ENCODE data around the gene PAFAH1B2.

The PAFAH1B2 gene

DNA sequence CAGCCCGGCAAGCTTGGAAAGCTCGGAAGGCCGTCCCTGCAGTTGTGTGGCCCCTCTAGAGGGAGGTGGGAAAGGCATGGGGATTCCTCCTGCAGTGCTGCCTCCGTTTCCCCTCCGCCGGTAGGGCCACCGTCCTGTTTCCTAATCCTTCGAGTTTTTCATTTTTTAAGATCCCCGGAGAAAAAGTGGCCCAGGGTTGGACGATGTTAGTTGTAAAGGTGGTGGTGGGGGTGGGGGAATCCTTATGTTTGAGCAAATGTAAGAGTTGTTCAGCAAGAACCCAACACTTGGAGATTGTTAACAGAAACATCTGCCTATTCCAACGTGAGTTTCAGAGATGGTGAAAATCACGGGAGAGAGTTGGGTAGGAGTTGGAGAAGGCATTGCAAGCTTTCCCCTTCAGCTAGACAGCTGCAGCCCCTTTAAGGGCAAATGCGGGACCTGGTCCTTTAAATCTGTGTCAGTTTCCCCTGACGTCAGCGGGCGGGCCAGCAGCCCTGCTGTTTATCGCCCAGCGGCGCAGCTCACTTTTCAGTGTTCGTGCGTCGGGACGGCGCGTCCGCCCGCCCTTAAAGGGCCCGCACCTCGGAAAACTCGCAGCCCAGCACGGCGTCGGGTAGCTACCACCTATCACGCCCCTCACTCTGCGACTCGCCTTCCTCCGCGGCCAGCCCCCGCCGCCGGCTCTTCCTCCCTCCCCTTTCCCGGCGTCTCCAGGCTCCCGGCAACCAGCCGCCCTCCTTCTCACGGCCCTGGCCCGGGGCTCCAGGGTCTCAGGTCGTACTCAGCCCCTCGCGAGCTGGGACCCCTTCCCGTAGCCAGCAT, 34.3 kb downstream of the PAFAH1B2 start, which contains the start of gene SIDT2:
SIDT2 (plus strand) TSS at position 534 of the 825 bp plus-strand sequence. CDS start 521 bp downstream, outside the sequence.
- in situ Hi-C loops (cut with MboI; ENCODE audit: low pct_unique_long_range_greater_than_20kb, low sequenced_read_pairs, unreplicated experiment), result no loop called here
- TF ChIP-seq, protein P1, sequence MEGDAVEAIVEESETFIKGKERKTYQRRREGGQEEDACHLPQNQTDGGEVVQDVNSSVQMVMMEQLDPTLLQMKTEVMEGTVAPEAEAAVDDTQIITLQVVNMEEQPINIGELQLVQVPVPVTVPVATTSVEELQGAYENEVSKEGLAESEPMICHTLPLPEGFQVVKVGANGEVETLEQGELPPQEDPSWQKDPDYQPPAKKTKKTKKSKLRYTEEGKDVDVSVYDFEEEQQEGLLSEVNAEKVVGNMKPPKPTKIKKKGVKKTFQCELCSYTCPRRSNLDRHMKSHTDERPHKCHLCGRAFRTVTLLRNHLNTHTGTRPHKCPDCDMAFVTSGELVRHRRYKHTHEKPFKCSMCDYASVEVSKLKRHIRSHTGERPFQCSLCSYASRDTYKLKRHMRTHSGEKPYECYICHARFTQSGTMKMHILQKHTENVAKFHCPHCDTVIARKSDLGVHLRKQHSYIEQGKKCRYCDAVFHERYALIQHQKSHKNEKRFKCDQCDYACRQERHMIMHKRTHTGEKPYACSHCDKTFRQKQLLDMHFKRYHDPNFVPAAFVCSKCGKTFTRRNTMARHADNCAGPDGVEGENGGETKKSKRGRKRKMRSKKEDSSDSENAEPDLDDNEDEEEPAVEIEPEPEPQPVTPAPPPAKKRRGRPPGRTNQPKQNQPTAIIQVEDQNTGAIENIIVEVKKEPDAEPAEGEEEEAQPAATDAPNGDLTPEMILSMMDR (IDR thresholded peaks at IDR 0.05; ENCODE audit: extremely low read depth, insufficient read depth, missing control alignments), result no peak
- DNase-seq (ENCODE audit: low spot score), result peak; percentile 93

DNA sequence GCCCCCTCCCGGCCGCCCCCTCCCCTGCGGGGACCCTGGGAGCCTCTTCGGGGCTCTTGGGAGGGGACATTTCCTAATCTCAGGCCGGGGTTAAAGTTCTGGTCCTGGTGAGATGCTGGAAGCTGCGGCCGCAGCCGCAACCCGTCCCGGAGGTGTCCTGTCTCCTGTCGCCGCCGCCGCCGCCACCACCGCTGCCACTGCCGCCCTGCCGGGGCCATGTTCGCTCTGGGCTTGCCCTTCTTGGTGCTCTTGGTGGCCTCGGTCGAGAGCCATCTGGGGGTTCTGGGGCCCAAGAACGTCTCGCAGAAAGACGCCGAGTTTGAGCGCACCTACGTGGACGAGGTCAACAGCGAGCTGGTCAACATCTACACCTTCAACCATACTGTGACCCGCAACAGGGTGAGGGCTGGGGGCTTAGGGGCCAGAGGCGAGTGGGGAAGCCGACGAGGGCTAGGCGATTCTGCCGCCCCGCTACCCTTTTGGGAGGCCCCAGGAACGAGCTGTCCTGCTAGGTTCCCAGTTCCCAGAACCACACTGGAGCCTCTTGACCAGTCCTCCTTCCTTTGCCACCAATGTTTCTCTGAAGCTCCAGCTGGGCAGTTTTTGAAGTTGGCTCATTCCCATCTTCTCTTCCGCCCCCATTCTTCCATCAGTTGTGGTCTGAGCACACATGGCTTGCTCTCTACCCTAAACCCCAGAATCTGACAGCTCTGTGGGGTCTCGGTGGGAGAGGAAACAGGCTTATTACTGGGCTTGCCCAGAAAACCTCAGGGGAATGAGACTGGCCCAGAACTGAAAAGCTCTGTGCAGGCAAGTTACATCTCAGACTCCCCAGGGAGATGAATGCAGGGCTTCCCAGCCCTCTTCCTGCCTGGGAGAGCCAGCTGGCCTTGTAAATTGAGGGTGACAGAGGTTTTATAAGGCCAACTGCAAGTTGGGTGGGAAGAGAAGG, 35.2 kb downstream of the PAFAH1B2 start:
- in situ Hi-C loops (cut with MboI; ENCODE audit: low pct_unique_long_range_greater_than_20kb, low sequenced_read_pairs, unreplicated experiment), result no loop called here
- TF ChIP-seq, protein P1 (IDR thresholded peaks at IDR 0.05; ENCODE audit: extremely low read depth, insufficient read depth, missing control alignments), result peak; percentile 3
- peak; percentile 62 for DNase-seq (ENCODE audit: low spot score)

DNA sequence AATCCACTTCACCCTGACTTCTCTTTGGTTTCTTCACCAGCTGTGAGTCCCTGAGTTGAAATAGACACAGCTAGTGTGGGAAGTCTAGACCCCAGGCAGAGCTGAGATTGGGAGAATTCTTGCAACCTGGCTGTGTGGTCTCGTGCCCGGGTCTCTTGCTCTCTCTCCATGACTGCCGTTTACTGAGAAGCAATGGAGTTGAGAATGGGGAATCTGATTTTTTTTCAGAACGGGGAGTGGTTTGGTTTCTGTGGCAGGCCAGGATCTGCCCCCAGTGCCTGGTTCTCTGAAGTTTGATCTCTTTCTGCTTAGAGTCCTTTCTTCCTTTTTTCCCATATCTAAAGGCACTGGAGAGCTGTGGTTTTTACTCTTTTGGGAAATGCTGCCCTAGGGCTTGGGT, 35.9 kb downstream of the PAFAH1B2 start:
- peak; percentile 43 for DNase-seq (ENCODE audit: low spot score)
- in situ Hi-C loops (cut with MboI; ENCODE audit: low pct_unique_long_range_greater_than_20kb, low sequenced_read_pairs, unreplicated experiment), result no loop called here
- TF ChIP-seq, protein P1 (IDR thresholded peaks at IDR 0.05; ENCODE audit: extremely low read depth, insufficient read depth, missing control alignments), result no peak

DNA sequence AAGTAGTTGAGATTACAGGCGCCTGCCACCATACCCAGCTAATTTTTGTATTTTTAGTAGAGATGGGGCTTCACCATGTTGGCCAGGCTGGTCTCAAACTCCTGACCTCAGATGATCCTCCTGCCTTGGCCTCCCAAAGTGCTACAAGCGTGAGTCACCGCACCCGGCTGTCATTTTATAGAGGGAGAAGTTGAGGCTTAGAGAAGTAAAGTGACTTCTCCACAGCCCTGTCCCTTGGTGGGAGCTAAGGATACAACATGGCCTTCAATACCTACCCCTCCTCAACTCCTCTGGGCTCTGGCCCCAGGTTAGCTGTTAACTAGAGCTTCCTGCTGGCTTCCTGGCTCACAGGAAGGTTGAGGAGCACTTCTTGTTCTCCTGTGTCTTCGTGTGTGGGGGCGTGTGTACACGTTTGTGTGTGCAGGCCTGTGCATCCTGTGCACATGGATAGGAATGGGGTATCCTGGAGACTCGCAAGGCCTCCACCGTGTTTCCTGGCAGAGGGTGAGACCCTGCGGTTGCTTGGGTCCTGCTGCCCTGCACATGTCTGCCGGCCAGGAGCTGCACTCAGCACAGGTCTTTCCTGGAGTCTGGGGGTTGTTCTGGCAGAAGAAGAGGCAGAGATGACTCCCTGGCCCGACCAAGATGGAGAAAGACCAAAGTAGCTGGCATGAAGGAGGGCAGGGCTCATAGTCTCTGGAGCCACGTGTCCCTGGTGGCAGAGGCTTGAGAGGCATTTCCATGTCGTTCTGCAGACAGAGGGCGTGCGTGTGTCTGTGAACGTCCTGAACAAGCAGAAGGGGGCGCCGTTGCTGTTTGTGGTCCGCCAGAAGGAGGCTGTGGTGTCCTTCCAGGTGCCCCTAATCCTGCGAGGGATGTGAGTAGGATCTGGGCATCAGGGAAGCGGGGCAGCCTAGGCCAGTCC, 36.8 kb downstream of the PAFAH1B2 start:
- TF ChIP-seq, protein P1 (IDR thresholded peaks at IDR 0.05; ENCODE audit: extremely low read depth, insufficient read depth, missing control alignments), result peak; percentile 99
- DNase-seq (ENCODE audit: low spot score), result peak; percentile 84
- in situ Hi-C loops (cut with MboI; ENCODE audit: low pct_unique_long_range_greater_than_20kb, low sequenced_read_pairs, unreplicated experiment), result no loop called here

DNA sequence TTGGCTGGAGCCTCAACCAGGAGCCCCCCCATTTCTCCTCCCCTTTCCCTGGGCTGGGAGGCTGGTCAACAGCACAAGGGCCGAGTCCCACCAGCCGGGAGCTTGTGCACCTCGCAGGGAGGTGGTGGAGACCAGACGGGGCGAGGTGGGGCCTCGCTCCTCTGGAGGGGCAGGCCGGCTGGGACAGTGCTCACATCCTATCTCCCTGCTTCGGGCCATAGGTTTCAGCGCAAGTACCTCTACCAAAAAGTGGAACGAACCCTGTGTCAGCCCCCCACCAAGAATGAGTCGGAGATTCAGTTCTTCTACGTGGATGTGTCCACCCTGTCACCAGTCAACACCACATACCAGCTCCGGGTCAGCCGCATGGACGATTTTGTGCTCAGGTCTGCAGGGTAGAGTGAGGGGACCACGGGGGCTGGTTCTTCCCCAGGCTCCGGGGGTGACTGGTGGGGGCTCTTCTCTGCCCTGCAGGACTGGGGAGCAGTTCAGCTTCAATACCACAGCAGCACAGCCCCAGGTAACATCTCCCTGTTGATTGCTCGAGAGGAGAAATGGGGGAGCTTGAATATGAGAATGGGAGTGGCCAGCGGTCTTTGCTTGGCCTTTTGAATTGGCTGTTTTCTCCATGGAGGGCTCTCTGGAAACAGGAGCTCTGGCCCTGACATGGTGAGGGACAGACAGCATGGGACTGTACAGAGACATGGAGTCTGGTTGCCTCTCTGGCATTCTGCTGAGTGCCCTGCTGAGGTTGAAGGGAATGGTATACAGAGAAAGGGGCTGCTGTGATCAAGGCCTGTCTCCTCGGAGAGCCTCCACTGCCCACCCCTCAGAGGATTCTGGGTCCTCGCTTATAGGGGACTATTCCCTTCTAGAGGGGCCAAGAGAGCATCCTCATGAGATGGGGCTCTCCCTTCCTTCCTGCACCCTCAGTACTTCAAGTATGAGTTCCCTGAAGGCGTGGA, 37.8 kb downstream of the PAFAH1B2 start:
- in situ Hi-C loops (cut with MboI; ENCODE audit: low pct_unique_long_range_greater_than_20kb, low sequenced_read_pairs, unreplicated experiment), result no loop called here
- DNase-seq (ENCODE audit: low spot score), result no peak

More for the DNA sequence above, 37.8 kb downstream of the PAFAH1B2 start:
- TF ChIP-seq, protein P1 (IDR thresholded peaks at IDR 0.05; ENCODE audit: extremely low read depth, insufficient read depth, missing control alignments), result no peak
